GM18517 (cell line): Measurements from ENCODE around the gene MYZAP.

Source experiments
- ATAC-seq: cut with Tn5 transposase; IDR thresholded peaks from one replicate; pipeline ENCODE4 v1.9.1; 2021; ENCODE audit warnings: mild to moderate bottlenecking, moderate library complexity; ENCODE audit not compliant: unreplicated experiment

MYZAP gene

GRCh38 chr15:57734860-57735259, 143.2 kb downstream of the MYZAP start:
- no peak for ATAC-seq
